WTC11 (cell line): ENCODE results near the gene NAV2. TPM values are rescaled to one million over a fixed set of nuclear protein-coding genes. Genes with fewer than 3 reads are reported as not detected.
A peak's percentile ranks its signal among the peaks of the same experiment; 100 is the strongest.

Experiments used
- ATAC-seq: fragments of 200-7000 bp; cut with Tn5 transposase; 2 replicates; pipeline ENCODE4 v1.10.0; 2021; ENCODE audit warnings: mild to moderate bottlenecking, moderate library complexity
- CTCF ChIA-PET: fragments of 300-600 bp; sonication (Branson Sonifier 250); formaldehyde crosslinking; loops from one replicate; lab custom pipeline; 2021; ENCODE audit warnings: antibody characterized with exemption; lab: Charles Lee
- POLR2A ChIA-PET: fragments of 350-600 bp; sonication (Branson Sonifier 250); formaldehyde crosslinking; loops from one replicate; lab custom pipeline; 2021; ENCODE audit warnings: antibody characterized with exemption; lab: Charles Lee
- DNase-seq: peaks from one replicate; pipeline ENCODE4 v3.0.0; 2021; ENCODE audit warnings: low spot score
- H3K27ac Mint-ChIP-seq: 2 replicates; pipeline ENCODE4 v1.8.0; 2021; ENCODE audit warnings: mixed read lengths
- H3K27me3 Mint-ChIP-seq: 2 replicates; pipeline ENCODE4 v1.8.0; 2021; ENCODE audit warnings: low read depth, mild to moderate bottlenecking, moderate library complexity, mixed read lengths
- H3K36me3 Mint-ChIP-seq: 2 replicates; pipeline ENCODE4 v1.8.0; 2021; ENCODE audit warnings: mixed read lengths
- H3K4me1 Mint-ChIP-seq: 2 replicates; pipeline ENCODE4 v1.8.0; 2022; ENCODE audit warnings: mixed read lengths
- H3K4me3 Mint-ChIP-seq: 2 replicates; pipeline ENCODE4 v1.8.0; 2021; ENCODE audit warnings: mild to moderate bottlenecking, moderate library complexity, mixed read lengths
- H3K9me3 Mint-ChIP-seq: 2 replicates; pipeline ENCODE4 v1.8.0; 2021; ENCODE audit warnings: mixed read lengths
- ATF3 ChIP-seq: sonication (generic); formaldehyde crosslinking; conservative IDR thresholded peaks from 2 replicates; pipeline ENCODE4 v1.8.1; 2022; ENCODE audit warnings: mild to moderate bottlenecking, missing genetic modification reagents
- CREM ChIP-seq: sonication (generic); formaldehyde crosslinking; IDR thresholded peaks from 2 replicates; pipeline ENCODE4 v1.8.1; 2022; ENCODE audit warnings: mild to moderate bottlenecking, missing genetic modification reagents, moderate library complexity
- CTCF ChIP-seq: fragments of 200-600 bp; IDR thresholded peaks from 2 replicates; pipeline ENCODE4 v1.8.0; 2022; ENCODE audit warnings: antibody characterized with exemption
- E2F4 ChIP-seq: sonication (generic); formaldehyde crosslinking; IDR thresholded peaks from 2 replicates; pipeline ENCODE4 v1.8.1; 2022; ENCODE audit warnings: low read depth, mild to moderate bottlenecking, moderate library complexity, missing genetic modification reagents, borderline replicate concordance
- ESRRA ChIP-seq: sonication (generic); formaldehyde crosslinking; IDR thresholded peaks from 2 replicates; pipeline ENCODE4 v1.8.1; 2022; ENCODE audit warnings: mild to moderate bottlenecking, missing genetic modification reagents, borderline replicate concordance
- GRHL2 ChIP-seq: fragments of 250-450 bp; sonication (Bioruptor Pico); IDR thresholded peaks from 2 replicates; pipeline ENCODE4 v1.8.0; 2022; ENCODE audit warnings: mild to moderate bottlenecking, moderate library complexity; ENCODE audit not compliant: insufficient replicate concordance, severe bottlenecking
- HMGA2 ChIP-seq: fragments of 250-450 bp; sonication (Bioruptor Pico); IDR thresholded peaks from 2 replicates; pipeline ENCODE4 v1.4.0; 2021; ENCODE audit warnings: mild to moderate bottlenecking, moderate library complexity
- MXD4 ChIP-seq: fragments of 250-450 bp; sonication (Bioruptor Pico); IDR thresholded peaks from 2 replicates; pipeline ENCODE4 v1.8.0; 2021; ENCODE audit warnings: mild to moderate bottlenecking, moderate library complexity, borderline replicate concordance
- MYBL2 ChIP-seq: sonication (generic); formaldehyde crosslinking; IDR thresholded peaks from 2 replicates; pipeline ENCODE4 v1.8.1; 2023; ENCODE audit warnings: mild to moderate bottlenecking, moderate library complexity, missing genetic modification reagents
- OVOL2 ChIP-seq: fragments of 250-450 bp; sonication (Bioruptor Pico); IDR thresholded peaks from 2 replicates; pipeline ENCODE4 v1.9.0; 2021; ENCODE audit warnings: mild to moderate bottlenecking, borderline replicate concordance
- SOX15 ChIP-seq: fragments of 250-450 bp; sonication (Bioruptor Pico); IDR thresholded peaks from 2 replicates; pipeline ENCODE4 v1.9.0; 2021; ENCODE audit warnings: mild to moderate bottlenecking
- STAT6 ChIP-seq: sonication (generic); formaldehyde crosslinking; conservative IDR thresholded peaks from 2 replicates; pipeline ENCODE4 v1.8.1; 2023; ENCODE audit warnings: mild to moderate bottlenecking, low read depth, missing genetic modification reagents, moderate library complexity
- ZNF121 ChIP-seq: sonication (generic); formaldehyde crosslinking; IDR thresholded peaks from 2 replicates; pipeline ENCODE4 v1.8.0; 2023; ENCODE audit warnings: missing genetic modification reagents
- ZNF423 ChIP-seq: fragments of 250-450 bp; sonication (Bioruptor Pico); IDR thresholded peaks from 2 replicates; pipeline ENCODE4 v2.1.2; 2022; ENCODE audit warnings: mild to moderate bottlenecking, moderate library complexity
- ZNF425 ChIP-seq: fragments of 250-450 bp; sonication (Bioruptor Pico); conservative IDR thresholded peaks from 2 replicates; pipeline ENCODE4 v1.9.0; 2021; ENCODE audit warnings: mild to moderate bottlenecking
- ZSCAN18 ChIP-seq: fragments of 250-450 bp; sonication (Bioruptor Pico); IDR thresholded peaks from 2 replicates; pipeline ENCODE4 v2.1.2; 2022; ENCODE audit warnings: mild to moderate bottlenecking, moderate library complexity
- total RNA-seq: library from RNA; stranded (reverse); gene quantifications from 3 replicates; pipeline ENCODE4 v1.2.3, GENCODE V29; 2021

Gene NAV2
- total RNA-seq, 1 experiment from 2014 or later, result 42.8 TPM

GRCh38 chr11:20056950-20057943, 344.6 kb downstream of the NAV2 start:
- POLR2A ChIA-PET, result no interaction called here

GRCh38 chr11:20058749-20059458, 346.3 kb downstream of the NAV2 start:
- no peak overlapping the region for H3K4me3 Mint-ChIP-seq
- H3K36me3 Mint-ChIP-seq, result peaks cover 68% of the 10 kb centered on the region
- H3K4me1 Mint-ChIP-seq, result peaks cover 18% of the 10 kb centered on the region
- no peak for ATAC-seq
- no peak for DNase-seq
- H3K9me3 Mint-ChIP-seq, result no peaks in the 10 kb centered on the region
- H3K27me3 Mint-ChIP-seq, result no peaks in the 10 kb centered on the region
- ChIA-PET CTCF (no interaction called here), POLR2A (no interaction called here)
- no peak overlapping the region; the same call in 1 of the 2 replicates for H3K27ac Mint-ChIP-seq
- TF ChIP-seq GRHL2 (CRISPR knock-in tag) (no peak), ZNF121 (CRISPR knock-in tag) (no peak), ZNF425 (CRISPR knock-in tag) (no peak), E2F4 (CRISPR knock-in tag) (no peak), OVOL2 (CRISPR knock-in tag) (no peak), ZSCAN18 (CRISPR knock-in tag) (no peak), CTCF (no peak), MXD4 (CRISPR knock-in tag) (no peak), HMGA2 (no peak), SOX15 (no peak), MYBL2 (CRISPR knock-in tag) (no peak), ESRRA (CRISPR knock-in tag) (no peak), ATF3 (CRISPR knock-in tag) (no peak)

More at GRCh38 chr11:20056950-20057943, 344.6 kb downstream of the NAV2 start:
- CTCF ChIA-PET, result interaction anchor here (0.9 kb wide), 1 partner anchor 70 kb away, joined by 3 read pairs; no protein-coding TSS in a partner anchor
- H3K9me3 Mint-ChIP-seq, result no peaks in the 10 kb centered on the region
- H3K4me3 Mint-ChIP-seq, result no peak overlapping the region
- TF ChIP-seq CREM (no peak), STAT6 (CRISPR knock-in tag) (no peak), ZNF423 (CRISPR knock-in tag) (no peak)
- peak overlapping the region; percentile 30; the same call in 1 of the 2 replicates for H3K27ac Mint-ChIP-seq
- no peak for ATAC-seq
- H3K27me3 Mint-ChIP-seq, result no peaks in the 10 kb centered on the region
- H3K4me1 Mint-ChIP-seq, result peaks cover 14% of the 10 kb centered on the region; the same call in 1 of the 2 replicates
- H3K36me3 Mint-ChIP-seq, result peaks cover 76% of the 10 kb centered on the region
- no peak for DNase-seq
